PC-3 (cell line): ENCODE data around the gene DPYSL4.

ENCODE experiments used
- CTCF ChIP-seq: fragments of 300-600 bp; sonication (generic); conservative IDR thresholded peaks from 2 replicates; pipeline ENCODE4 v1.5.1; 2017; ENCODE audit warnings: antibody characterized with exemption, low read depth, mild to moderate bottlenecking, low read length
- EZH2 ChIP-seq: fragments of 300-600 bp; sonication (generic); IDR thresholded peaks from one replicate; pipeline ENCODE4 v1.6.1; 2017; ENCODE audit warnings: antibody characterized with exemption, mild to moderate bottlenecking, low read length; ENCODE audit not compliant: unreplicated experiment
- EZH2phosphoT487 ChIP-seq: fragments of 300-600 bp; sonication (generic); IDR thresholded peaks from 2 replicates; pipeline ENCODE4 v1.6.1; 2018; ENCODE audit warnings: mild to moderate bottlenecking, antibody characterized with exemption, low read length, borderline replicate concordance

GRCh38 chr10:132145521-132146185, 41.1 kb upstream of the DPYSL4 start:
- TF ChIP-seq EZH2 (no peak), CTCF (no peak), EZH2phosphoT487 (no peak)
